Measurements from ENCODE around the gene ARPP19. TPM values are rescaled to one million over a fixed set of nuclear protein-coding genes. Genes with fewer than 3 reads are reported as not detected.

ARPP19 gene
- total RNA-seq, 1 donor = 133 TPM

DNA sequence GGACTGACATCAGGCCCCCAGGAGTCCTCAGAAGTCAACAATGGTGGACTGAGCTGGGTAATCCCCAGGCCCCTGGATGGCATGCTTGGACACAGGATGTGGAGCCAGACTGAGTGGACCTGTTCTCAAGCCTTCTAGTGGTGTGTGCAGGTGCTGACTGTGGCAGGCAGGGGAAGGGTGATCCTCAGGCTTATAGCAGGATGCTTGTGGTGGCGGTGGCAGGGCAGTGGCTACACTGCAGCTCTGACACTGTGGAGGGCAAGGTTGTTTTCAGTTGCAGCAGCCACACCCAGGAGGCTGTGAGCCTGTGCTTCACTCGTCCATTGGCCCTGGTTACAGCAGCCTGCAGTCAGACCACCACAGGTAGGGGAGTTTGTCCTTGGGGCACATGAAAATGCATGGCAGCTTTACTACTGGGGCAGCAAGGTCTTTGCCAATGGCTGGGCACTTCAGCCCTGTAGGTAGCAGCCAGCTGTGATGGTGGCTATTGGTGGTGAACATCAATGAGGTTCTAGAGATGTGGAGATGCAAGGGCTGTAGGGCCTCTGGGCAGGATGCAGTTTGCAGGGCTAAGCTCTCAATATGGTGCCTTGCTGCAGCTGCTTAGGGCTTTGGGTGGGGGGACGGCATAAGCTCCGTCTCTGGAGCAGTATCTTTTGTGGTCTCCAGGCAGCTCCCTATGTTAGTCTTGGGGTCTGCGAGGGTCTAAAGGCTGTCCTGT, 22.6 kb downstream of the ARPP19 start:
- no peak overlapping the region for H3K4me3 ChIP-seq (ENCODE audit: low read depth, low read length)
- DNase-seq (ENCODE audit: low read depth) = no peak
- TF ChIP-seq, protein P1, sequence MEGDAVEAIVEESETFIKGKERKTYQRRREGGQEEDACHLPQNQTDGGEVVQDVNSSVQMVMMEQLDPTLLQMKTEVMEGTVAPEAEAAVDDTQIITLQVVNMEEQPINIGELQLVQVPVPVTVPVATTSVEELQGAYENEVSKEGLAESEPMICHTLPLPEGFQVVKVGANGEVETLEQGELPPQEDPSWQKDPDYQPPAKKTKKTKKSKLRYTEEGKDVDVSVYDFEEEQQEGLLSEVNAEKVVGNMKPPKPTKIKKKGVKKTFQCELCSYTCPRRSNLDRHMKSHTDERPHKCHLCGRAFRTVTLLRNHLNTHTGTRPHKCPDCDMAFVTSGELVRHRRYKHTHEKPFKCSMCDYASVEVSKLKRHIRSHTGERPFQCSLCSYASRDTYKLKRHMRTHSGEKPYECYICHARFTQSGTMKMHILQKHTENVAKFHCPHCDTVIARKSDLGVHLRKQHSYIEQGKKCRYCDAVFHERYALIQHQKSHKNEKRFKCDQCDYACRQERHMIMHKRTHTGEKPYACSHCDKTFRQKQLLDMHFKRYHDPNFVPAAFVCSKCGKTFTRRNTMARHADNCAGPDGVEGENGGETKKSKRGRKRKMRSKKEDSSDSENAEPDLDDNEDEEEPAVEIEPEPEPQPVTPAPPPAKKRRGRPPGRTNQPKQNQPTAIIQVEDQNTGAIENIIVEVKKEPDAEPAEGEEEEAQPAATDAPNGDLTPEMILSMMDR (IDR thresholded peaks at IDR 0.05; ENCODE audit: insufficient read depth, low read depth, low read length) = no peak

DNA sequence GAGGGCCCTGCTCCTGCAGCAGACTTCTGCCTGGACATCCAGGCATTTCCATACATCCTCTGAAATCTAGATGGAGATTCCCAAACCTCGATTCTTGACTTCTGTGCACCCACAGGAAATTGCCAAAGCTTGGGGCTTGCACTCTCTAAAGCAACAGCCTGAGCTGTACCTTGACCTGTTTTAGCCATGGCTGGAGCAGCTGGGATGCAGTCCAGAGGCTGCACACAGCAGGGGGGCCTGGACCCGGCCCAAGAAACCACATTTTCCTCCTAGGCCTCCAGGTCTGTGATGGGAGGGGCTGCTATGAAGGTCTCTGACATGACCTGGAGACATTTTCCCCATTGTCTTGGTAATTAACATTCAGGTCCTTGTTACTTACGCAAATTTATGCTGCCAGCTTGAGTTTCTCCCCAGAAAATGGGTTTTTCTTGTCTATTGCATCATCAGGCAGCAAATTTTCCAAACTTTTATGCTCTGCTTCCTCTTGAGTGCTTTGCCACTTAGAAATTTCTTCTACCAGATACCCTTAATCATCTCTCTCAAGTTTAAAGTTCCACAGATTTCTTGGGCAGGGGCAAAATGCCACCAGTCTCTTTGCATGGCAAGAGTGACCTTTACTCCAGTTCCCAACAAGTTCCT, 28.3 kb downstream of the ARPP19 start:
- no peak for DNase-seq (ENCODE audit: low read depth)
- TF ChIP-seq, protein P1 (IDR thresholded peaks at IDR 0.05; ENCODE audit: insufficient read depth, low read depth, low read length) = no peak

DNA sequence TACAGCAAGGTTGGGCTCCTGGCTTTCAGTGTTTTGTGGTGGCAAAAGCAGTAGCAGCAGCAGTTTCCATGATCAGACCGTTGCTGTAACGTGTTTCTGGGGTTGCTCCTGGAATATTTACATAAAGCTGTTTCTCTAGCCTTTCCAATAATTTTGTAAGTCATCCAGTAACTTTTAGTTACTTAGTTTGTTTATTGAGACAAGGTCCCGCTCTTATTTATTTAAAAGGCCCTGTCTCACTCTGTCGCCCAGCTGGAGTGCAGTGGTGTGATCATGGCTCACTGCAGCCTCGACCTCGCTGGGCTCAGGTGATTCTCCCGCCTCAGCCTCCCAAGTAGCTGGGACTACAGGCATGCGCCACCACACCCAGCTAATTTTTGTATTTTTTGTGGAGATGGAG, 31.4 kb downstream of the ARPP19 start:
- no peak for DNase-seq (ENCODE audit: low read depth)
- H3K4me3 ChIP-seq (ENCODE audit: low read depth, low read length) = no peak overlapping the region
- TF ChIP-seq, protein P1 (IDR thresholded peaks at IDR 0.05; ENCODE audit: insufficient read depth, low read depth, low read length) = no peak

More for the DNA sequence above, 28.3 kb downstream of the ARPP19 start:
- H3K4me3 ChIP-seq (ENCODE audit: low read depth, low read length) = no peak overlapping the region

DNA sequence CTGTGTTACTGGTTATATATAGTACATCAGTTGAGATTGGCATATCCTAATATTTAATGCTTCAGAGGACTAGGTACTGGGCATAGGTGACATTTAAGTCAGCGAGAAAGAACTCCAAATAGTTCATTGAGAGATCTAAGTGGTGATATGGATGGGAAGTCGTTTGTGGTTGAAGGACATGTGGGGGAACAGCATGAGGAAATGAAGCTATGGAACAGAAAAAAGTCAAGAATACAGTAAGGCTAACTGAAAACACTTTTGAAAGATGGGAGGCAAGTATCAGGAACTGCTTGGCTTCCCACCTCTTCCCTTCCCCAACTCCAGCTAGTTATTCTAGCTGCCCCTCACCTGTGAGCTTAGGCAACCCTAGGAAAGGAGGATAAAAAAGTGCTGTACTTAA, 36.4 kb downstream of the ARPP19 start:
- no peak for DNase-seq (ENCODE audit: low read depth)
- TF ChIP-seq, protein P1 (IDR thresholded peaks at IDR 0.05; ENCODE audit: insufficient read depth, low read depth, low read length) = no peak
- no peak overlapping the region for H3K4me3 ChIP-seq (ENCODE audit: low read depth, low read length)

DNA sequence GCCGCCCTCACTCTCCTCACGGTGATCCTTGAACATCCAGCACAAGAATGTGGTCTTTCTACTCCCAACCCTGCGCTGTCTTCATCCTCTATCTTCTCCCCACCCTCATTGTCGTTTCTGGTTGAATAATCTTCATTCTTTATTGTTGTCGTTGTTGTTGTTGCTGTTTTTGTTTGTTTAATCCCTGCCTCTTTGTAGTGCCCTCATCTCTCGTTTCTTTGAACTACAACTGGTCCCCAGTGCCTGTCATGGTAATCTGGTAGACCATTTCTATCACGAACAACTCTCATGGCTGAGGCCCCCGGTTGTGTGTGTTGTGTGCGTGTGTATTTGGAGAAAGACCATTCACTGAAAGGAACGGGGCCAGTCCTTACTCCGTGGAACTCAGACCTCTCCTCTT, 38.9 kb downstream of the ARPP19 start:
- DNase-seq (ENCODE audit: low read depth) = no peak
- no peak overlapping the region for H3K4me3 ChIP-seq (ENCODE audit: low read depth, low read length)

DNA sequence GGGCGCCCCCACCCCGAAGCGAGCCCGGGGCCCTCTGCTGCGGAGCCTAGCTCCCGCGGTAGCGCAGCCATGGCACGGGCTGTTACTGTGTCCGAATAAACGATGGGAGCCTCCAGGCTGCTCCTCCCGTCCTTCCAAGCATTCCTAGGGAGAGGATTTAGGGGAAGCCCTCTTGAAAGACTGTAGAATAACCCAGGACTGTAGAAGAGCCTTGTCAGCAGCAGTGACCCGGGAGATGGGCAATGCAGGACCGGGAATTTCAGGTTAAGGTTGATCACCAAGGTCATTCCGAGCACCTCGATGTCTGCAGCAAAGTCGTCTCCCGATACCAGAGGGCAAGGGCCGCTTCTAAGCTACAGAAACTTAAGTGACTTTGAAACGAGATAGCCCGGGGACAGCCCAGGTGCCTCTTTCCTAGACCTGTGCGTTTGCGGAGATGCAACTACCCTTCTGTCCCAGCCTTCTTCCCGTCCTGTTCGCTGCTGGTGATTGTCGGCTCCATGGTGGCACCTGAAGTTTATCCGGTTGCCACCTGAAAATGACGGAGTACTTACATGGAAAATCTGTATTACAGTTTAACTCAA, 39.4 kb downstream of the ARPP19 start:
- H3K4me3 ChIP-seq (ENCODE audit: low read depth, low read length) = peak overlapping the region; percentile 78
- TF ChIP-seq, protein P1 (IDR thresholded peaks at IDR 0.05; ENCODE audit: insufficient read depth, low read depth, low read length) = no peak
- no peak for DNase-seq (ENCODE audit: low read depth)

More for the DNA sequence above, 38.9 kb downstream of the ARPP19 start:
- TF ChIP-seq, protein P1 (IDR thresholded peaks at IDR 0.05; ENCODE audit: insufficient read depth, low read depth, low read length) = no peak

Data from fibroblast of villous mesenchyme (primary cell).